ENCODE measurements around the gene ITGA1. TPM values are rescaled to one million over a fixed set of nuclear protein-coding genes. Genes with fewer than 3 reads are reported as not detected.

Gene ITGA1
- total and polyA plus RNA-seq, 4 donors = 17.8 to 152 (median 98.5) TPM

DNA sequence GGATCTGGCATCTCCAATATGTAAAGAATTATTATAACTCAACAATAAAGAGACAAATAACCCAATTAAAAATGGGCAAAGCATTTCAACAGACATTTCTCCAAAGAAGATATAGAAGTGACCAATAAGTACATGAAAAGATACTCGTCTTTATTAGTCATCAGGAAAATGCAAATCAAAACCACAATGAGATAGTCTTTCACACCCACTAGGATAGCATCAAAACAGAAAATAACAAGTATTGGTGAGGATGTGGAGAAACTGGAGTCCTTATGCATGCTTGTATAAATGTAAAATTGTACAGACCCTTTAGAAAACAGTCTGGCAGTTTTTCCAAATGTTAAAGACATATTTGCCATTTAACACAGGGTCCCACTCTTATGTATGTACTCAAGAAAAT lies 39.1 kb upstream of the ITGA1 start:
- no peak overlapping the region for H3K27ac ChIP-seq (ENCODE audit: low read depth in 1 of 2, low read length in 2 of 2)
- H3K4me3 ChIP-seq (ENCODE audit: low read length in 2 of 2) = no peak overlapping the region
- intact Hi-C loops (cut with DNase I) = no loop called here
- no peaks in the 10 kb centered on the region for H3K9me3 ChIP-seq (ENCODE audit: control insufficient read depth, low read length)
- DNase-seq (no peak), ATAC-seq (ENCODE audit: low FRiP score) (no peak)
- no peaks in the 10 kb centered on the region for H3K36me3 ChIP-seq (ENCODE audit: control insufficient read depth in 1 of 2, insufficient read depth in 2 of 2, low read length in 1 of 2)
- WGBS, 2 donors = 45 to 90% methylated on average over 1 of the region's 1 CpG
- H3K4me1 ChIP-seq (ENCODE audit: control insufficient read depth in 1 of 2, insufficient read depth in 2 of 2, low read length in 2 of 2) = peaks cover 0 to 1% of the 10 kb centered on the region in 2 donors
- no peaks in the 10 kb centered on the region for H3K27me3 ChIP-seq (ENCODE audit: control insufficient read depth in 1 of 2, insufficient read depth in 2 of 2, low read length in 1 of 2)

DNA sequence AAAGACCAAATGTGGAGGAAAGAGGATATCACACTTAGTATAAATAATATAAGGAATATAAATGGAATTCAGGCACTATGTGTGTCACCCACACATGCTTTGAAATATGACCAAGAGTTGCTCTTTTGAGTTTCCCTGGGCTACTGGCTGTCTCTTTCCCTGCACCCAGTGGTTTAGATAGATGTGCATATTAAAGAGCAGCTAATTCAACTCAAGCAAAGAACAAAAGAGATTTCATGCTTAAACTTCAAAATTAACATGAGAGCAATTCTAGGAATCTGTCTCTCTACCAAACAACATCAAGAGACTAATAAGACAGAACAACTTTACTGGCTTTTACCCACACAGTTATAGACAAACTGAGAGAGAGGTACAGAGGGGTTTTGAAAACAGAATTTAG lies 38.0 kb upstream of the ITGA1 start:
- DNase-seq (no peak), ATAC-seq (ENCODE audit: low FRiP score) (no peak)
- no peaks in the 10 kb centered on the region for H3K9me3 ChIP-seq (ENCODE audit: control insufficient read depth, low read length)
- intact Hi-C loops (cut with DNase I) = no loop called here
- H3K36me3 ChIP-seq (ENCODE audit: control insufficient read depth in 1 of 2, insufficient read depth in 2 of 2, low read length in 1 of 2) = no peaks in the 10 kb centered on the region
- H3K27ac ChIP-seq (ENCODE audit: low read depth in 1 of 2, low read length in 2 of 2) = no peak overlapping the region
- no peaks in the 10 kb centered on the region for H3K4me1 ChIP-seq (ENCODE audit: control insufficient read depth in 1 of 2, insufficient read depth in 2 of 2, low read length in 2 of 2)
- no peaks in the 10 kb centered on the region for H3K27me3 ChIP-seq (ENCODE audit: control insufficient read depth in 1 of 2, insufficient read depth in 2 of 2, low read length in 1 of 2)
- H3K4me3 ChIP-seq (ENCODE audit: low read length in 2 of 2) = no peak overlapping the region

DNA sequence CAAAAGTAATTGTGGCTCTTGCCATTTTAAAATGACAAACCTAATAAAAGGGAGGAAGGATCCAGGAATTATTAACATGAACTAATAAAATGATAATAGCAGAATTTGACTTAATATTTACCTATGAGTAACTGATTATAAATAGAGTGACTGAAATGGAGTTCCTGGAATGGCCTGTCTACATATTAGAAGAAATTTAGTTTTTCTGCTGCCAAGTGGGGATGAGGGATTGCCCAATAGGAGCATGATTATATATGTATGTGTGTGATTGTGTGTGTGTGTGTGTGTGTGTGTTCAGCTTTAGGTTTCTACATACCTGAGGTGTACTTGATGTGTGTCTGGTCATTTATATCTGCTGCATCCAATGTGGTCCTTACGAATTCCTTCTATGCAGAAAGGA lies 36.6 kb upstream of the ITGA1 start:
- WGBS, 2 donors = 96% methylated on average over 1 of the region's 1 CpG
- Histone ChIP-seq H3K27me3 (ENCODE audit: control insufficient read depth in 1 of 2, insufficient read depth in 2 of 2, low read length in 1 of 2) (no peaks in the 10 kb centered on the region), H3K4me1 (ENCODE audit: control insufficient read depth in 1 of 2, insufficient read depth in 2 of 2, low read length in 2 of 2) (no peaks in the 10 kb centered on the region), H3K9me3 (ENCODE audit: control insufficient read depth, low read length) (no peaks in the 10 kb centered on the region), H3K27ac (ENCODE audit: low read depth in 1 of 2, low read length in 2 of 2) (no peak overlapping the region), H3K4me3 (ENCODE audit: low read length in 2 of 2) (no peak overlapping the region), H3K36me3 (ENCODE audit: control insufficient read depth in 1 of 2, insufficient read depth in 2 of 2, low read length in 1 of 2) (no peaks in the 10 kb centered on the region)
- intact Hi-C loops (cut with DNase I) = no loop called here
- DNase-seq = no peak
- no peak for ATAC-seq (ENCODE audit: low FRiP score)

DNA sequence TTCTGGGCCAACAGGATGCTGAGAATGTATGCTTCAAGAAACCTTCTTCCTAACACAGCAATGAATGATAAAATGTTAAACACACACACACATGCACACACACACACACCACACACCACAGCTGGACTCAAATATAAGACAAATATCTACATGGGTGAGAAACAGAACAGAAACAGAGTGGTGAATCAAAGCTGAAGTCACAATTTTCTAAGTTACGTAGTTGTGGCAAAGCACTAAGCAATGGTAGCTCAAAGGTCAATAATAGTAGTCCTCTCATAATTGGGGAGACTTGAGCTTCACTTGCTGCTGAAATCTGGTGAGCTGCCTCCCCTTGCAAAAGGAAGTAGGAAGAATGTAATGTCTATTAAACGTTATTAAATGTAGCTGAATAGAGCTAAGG lies 33.7 kb upstream of the ITGA1 start:
- H3K4me1 ChIP-seq (ENCODE audit: control insufficient read depth in 1 of 2, insufficient read depth in 2 of 2, low read length in 2 of 2) = no peaks in the 10 kb centered on the region
- H3K27ac ChIP-seq (ENCODE audit: low read depth in 1 of 2, low read length in 2 of 2) = no peak overlapping the region
- H3K4me3 ChIP-seq (ENCODE audit: low read length in 2 of 2) = no peak overlapping the region
- H3K9me3 ChIP-seq (ENCODE audit: control insufficient read depth, low read length) = no peaks in the 10 kb centered on the region
- WGBS, 2 donors = 81 to 85% methylated on average over 2 of the region's 2 CpGs
- intact Hi-C loops (cut with DNase I) = no loop called here
- H3K36me3 ChIP-seq (ENCODE audit: control insufficient read depth in 1 of 2, insufficient read depth in 2 of 2, low read length in 1 of 2) = no peaks in the 10 kb centered on the region
- ATAC-seq (ENCODE audit: low FRiP score) = no peak
- no peak for DNase-seq
- H3K27me3 ChIP-seq (ENCODE audit: control insufficient read depth in 1 of 2, insufficient read depth in 2 of 2, low read length in 1 of 2) = no peaks in the 10 kb centered on the region

DNA sequence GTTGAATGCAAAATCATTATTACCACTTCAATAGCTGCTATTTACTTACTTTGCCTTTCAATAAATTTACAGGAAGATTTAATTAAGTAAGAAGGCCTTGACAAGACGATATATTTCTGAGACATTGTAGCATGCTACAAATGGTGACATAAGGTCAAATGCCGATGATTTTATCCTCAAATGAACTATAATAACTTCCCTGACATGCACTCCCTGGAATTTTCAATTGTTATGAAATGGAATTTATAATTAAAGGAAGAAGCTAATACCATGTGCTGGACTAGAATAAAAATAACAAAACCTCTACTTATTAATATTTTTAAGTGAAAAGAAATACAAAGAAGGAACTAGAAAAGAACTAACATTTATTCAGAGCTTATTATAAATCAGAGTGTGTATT lies 30.2 kb upstream of the ITGA1 start:
- WGBS, 2 donors = 61 to 64% methylated on average over 2 of the region's 2 CpGs
- Histone ChIP-seq H3K9me3 (ENCODE audit: control insufficient read depth, low read length) (no peaks in the 10 kb centered on the region), H3K27ac (ENCODE audit: low read depth in 1 of 2, low read length in 2 of 2) (no peak overlapping the region), H3K36me3 (ENCODE audit: control insufficient read depth in 1 of 2, insufficient read depth in 2 of 2, low read length in 1 of 2) (no peaks in the 10 kb centered on the region), H3K27me3 (ENCODE audit: control insufficient read depth in 1 of 2, insufficient read depth in 2 of 2, low read length in 1 of 2) (no peaks in the 10 kb centered on the region), H3K4me1 (ENCODE audit: control insufficient read depth in 1 of 2, insufficient read depth in 2 of 2, low read length in 2 of 2) (no peaks in the 10 kb centered on the region), H3K4me3 (ENCODE audit: low read length in 2 of 2) (no peak overlapping the region)
- intact Hi-C loops (cut with DNase I) = no loop called here
- ATAC-seq (ENCODE audit: low FRiP score) (no peak), DNase-seq (no peak)

DNA sequence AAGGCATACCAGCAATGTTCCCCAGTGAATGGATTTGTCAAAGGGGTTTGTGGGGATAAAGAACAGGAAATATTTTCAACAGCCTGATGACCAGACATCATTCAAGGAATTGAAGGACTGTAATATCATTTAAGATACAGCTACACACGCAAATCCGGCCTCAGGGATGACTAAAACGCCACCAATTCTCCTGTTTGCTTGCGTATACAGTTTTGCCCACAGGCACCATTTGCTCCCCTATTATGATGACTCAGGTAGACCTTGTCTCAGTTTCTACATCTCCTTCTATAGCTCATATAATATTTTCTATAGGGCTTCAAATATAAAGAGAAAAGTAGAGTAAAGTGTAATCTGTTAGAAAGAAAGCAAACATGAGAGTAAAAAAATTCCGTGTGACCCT lies 29.7 kb upstream of the ITGA1 start:
- Histone ChIP-seq H3K4me3 (ENCODE audit: low read length in 2 of 2) (no peak overlapping the region), H3K27ac (ENCODE audit: low read depth in 1 of 2, low read length in 2 of 2) (no peak overlapping the region), H3K4me1 (ENCODE audit: control insufficient read depth in 1 of 2, insufficient read depth in 2 of 2, low read length in 2 of 2) (no peaks in the 10 kb centered on the region), H3K9me3 (ENCODE audit: control insufficient read depth, low read length) (no peaks in the 10 kb centered on the region), H3K27me3 (ENCODE audit: control insufficient read depth in 1 of 2, insufficient read depth in 2 of 2, low read length in 1 of 2) (no peaks in the 10 kb centered on the region), H3K36me3 (ENCODE audit: control insufficient read depth in 1 of 2, insufficient read depth in 2 of 2, low read length in 1 of 2) (no peaks in the 10 kb centered on the region)
- DNase-seq (no peak), ATAC-seq (ENCODE audit: low FRiP score) (no peak)
- WGBS, 2 donors = 89% methylated on average over 5 of the region's 5 CpGs
- intact Hi-C loops (cut with DNase I) = no loop called here

DNA sequence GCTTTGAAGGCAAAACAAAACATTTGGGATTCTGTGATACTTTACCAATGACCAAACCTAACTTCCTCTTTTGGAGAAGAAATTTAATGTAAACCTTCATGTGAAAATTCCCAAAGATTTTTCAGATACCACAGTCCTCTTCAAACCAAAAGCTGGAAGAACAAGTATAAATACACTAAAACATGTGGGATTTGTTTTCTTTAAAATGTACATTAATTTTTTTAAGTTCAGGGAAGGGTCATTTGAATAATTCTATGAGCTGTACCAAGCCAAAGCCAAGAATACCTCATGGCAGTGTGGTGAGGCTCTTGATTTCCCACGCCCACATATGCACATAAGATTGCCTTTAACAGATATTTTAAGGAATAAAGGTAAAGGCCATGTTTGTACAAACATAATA lies 28.4 kb upstream of the ITGA1 start:
- Histone ChIP-seq H3K9me3 (ENCODE audit: control insufficient read depth, low read length) (no peaks in the 10 kb centered on the region), H3K27ac (ENCODE audit: low read depth in 1 of 2, low read length in 2 of 2) (no peak overlapping the region), H3K4me1 (ENCODE audit: control insufficient read depth in 1 of 2, insufficient read depth in 2 of 2, low read length in 2 of 2) (no peaks in the 10 kb centered on the region), H3K27me3 (ENCODE audit: control insufficient read depth in 1 of 2, insufficient read depth in 2 of 2, low read length in 1 of 2) (no peaks in the 10 kb centered on the region), H3K36me3 (ENCODE audit: control insufficient read depth in 1 of 2, insufficient read depth in 2 of 2, low read length in 1 of 2) (no peaks in the 10 kb centered on the region), H3K4me3 (ENCODE audit: low read length in 2 of 2) (no peak overlapping the region)
- ATAC-seq (ENCODE audit: low FRiP score) (no peak), DNase-seq (no peak)
- 88 to 94% methylated on average over 1 of the region's 1 CpG for WGBS, 2 donors
- intact Hi-C loops (cut with DNase I) = no loop called here

DNA sequence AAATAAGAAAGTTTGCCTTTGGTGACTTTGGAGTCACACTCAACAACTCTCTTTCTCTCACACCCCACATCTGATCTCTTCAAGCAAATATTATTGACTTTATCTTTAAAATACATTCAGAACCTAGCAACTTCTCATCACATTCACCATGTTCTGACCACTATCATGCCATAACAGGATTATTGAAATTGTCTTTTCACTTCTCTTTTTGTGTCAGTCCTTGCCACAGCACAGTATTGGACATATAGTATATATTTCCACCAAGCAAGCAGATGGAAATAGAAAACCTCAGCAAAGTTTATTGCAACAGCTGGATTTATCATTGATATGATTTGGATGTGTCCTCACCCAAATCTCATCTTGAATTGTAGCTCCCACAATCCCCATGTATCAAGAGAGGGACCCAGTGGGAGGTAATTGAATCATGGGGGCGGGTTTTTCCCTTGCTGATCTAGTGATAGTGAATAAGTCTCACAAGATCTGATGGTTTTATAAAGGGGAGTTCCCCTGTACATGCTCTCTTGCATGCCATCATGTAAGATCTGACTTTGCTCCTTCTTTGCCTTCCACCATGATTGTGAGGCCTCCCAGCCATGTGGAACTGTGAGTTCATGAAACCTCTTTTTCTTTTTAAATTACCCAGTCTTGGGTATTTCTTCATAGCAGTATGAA lies 26.9 kb upstream of the ITGA1 start:
- H3K36me3 ChIP-seq (ENCODE audit: control insufficient read depth in 1 of 2, insufficient read depth in 2 of 2, low read length in 1 of 2) = no peaks in the 10 kb centered on the region
- H3K9me3 ChIP-seq (ENCODE audit: control insufficient read depth, low read length) = no peaks in the 10 kb centered on the region
- intact Hi-C loops (cut with DNase I) = no loop called here
- H3K27me3 ChIP-seq (ENCODE audit: control insufficient read depth in 1 of 2, insufficient read depth in 2 of 2, low read length in 1 of 2) = no peaks in the 10 kb centered on the region
- H3K4me3 ChIP-seq (ENCODE audit: low read length in 2 of 2) = no peak overlapping the region
- DNase-seq = no peak
- H3K27ac ChIP-seq (ENCODE audit: low read depth in 1 of 2, low read length in 2 of 2) = no peak overlapping the region
- WGBS, 2 donors = 89 to 97% methylated on average over 1 of the region's 1 CpG
- no peaks in the 10 kb centered on the region for H3K4me1 ChIP-seq (ENCODE audit: control insufficient read depth in 1 of 2, insufficient read depth in 2 of 2, low read length in 2 of 2)
- no peak for ATAC-seq (ENCODE audit: low FRiP score)

DNA sequence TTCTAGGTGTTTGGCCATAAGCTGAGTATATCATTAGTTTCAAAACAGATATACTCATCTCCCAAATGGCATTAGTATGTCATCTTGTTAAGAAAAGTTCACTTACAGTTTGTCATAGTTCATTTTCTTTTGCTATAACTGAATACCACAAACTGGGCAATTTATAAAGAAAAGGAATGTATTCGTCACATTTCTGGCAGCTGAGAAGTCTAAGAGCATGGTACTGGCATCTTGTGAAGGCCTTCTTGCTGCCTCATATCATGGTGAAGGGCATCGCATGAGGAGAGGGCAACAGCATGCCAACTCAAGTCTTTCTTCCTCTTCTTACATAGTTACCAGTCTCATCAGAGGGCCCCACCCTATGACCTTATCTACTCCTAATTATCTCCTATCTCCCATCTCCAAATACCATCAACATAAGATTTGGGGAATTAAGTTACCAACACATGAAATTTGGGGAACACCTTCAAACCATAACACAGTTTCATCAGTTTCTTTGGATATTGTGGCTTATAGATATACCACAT lies 20.4 kb upstream of the ITGA1 start:
- ATAC-seq (ENCODE audit: low FRiP score) (no peak), DNase-seq (no peak)
- no peak overlapping the region for H3K27ac ChIP-seq (ENCODE audit: low read depth in 1 of 2, low read length in 2 of 2)
- intact Hi-C loops (cut with DNase I) = no loop called here
- no peaks in the 10 kb centered on the region for H3K36me3 ChIP-seq (ENCODE audit: control insufficient read depth in 1 of 2, insufficient read depth in 2 of 2, low read length in 1 of 2)
- no peak overlapping the region for H3K4me3 ChIP-seq (ENCODE audit: low read length in 2 of 2)
- 25 to 41% methylated on average over 2 of the region's 2 CpGs for WGBS, 2 donors
- H3K9me3 ChIP-seq (ENCODE audit: control insufficient read depth, low read length) = no peaks in the 10 kb centered on the region
- no peaks in the 10 kb centered on the region for H3K27me3 ChIP-seq (ENCODE audit: control insufficient read depth in 1 of 2, insufficient read depth in 2 of 2, low read length in 1 of 2)
- H3K4me1 ChIP-seq (ENCODE audit: control insufficient read depth in 1 of 2, insufficient read depth in 2 of 2, low read length in 2 of 2) = no peaks in the 10 kb centered on the region

Measured in aorta (tissue), 5 donors.